OCI-LY1 (cell line): ENCODE measurements around the gene PHETA2.

Experiments
- H2AFZ ChIP-seq: fragments of 200-600 bp; sonication (generic), shearing (Covaris generic); 2 replicates; pipeline ENCODE4 v1.6.0; 2014; ENCODE audit warnings: antibody characterized with exemption, mild to moderate bottlenecking, low read length
- H3F3A ChIP-seq: fragments of 200-600 bp; sonication (generic), shearing (Covaris generic); 2 replicates; pipeline ENCODE4 v1.6.0; 2014; ENCODE audit warnings: mild to moderate bottlenecking, antibody characterized with exemption, low read length, moderate library complexity; ENCODE audit not compliant: insufficient read depth
- H3K27ac ChIP-seq: fragments of 200-600 bp; sonication (generic); 2 replicates; pipeline ENCODE4 v1.5.1; 2014; ENCODE audit warnings: low read length, mixed run types, mild to moderate bottlenecking, low read depth; ENCODE audit not compliant: poor library complexity, severe bottlenecking
- H3K27me3 ChIP-seq: fragments of 200-600 bp; sonication (generic); 2 replicates; pipeline ENCODE4 v1.6.0; 2014; ENCODE audit warnings: antibody characterized with exemption, mild to moderate bottlenecking, low read length, moderate library complexity; ENCODE audit not compliant: insufficient read depth
- H3K36me3 ChIP-seq: fragments of 200-600 bp; sonication (generic); 2 replicates; pipeline ENCODE4 v1.6.1; 2014; ENCODE audit warnings: mild to moderate bottlenecking, antibody characterized with exemption, low read length, moderate library complexity, mixed read lengths; ENCODE audit not compliant: insufficient read depth
- H3K4me1 ChIP-seq: fragments of 200-600 bp; sonication (generic); 2 replicates; pipeline ENCODE4 v1.5.1; 2014; ENCODE audit warnings: mild to moderate bottlenecking, low read length, moderate library complexity; ENCODE audit not compliant: insufficient read depth, severe bottlenecking
- H3K4me2 ChIP-seq: fragments of 200-600 bp; sonication (generic), shearing (Covaris generic); 2 replicates; pipeline ENCODE4 v1.6.1; 2014; ENCODE audit warnings: low read length
- H3K4me3 ChIP-seq: fragments of 200-600 bp; sonication (generic); 2 replicates; pipeline ENCODE4 v1.5.1; 2014; ENCODE audit warnings: low read length, low read depth, mild to moderate bottlenecking, mixed read lengths; ENCODE audit not compliant: poor library complexity, severe bottlenecking
- H3K79me2 ChIP-seq: fragments of 200-600 bp; shearing (Covaris generic); 2 replicates; pipeline ENCODE4 v1.6.1; 2016; ENCODE audit warnings: mixed run types, low read length, mixed read lengths; ENCODE audit not compliant: insufficient read depth
- H3K9ac ChIP-seq: fragments of 200-600 bp; sonication (generic), shearing (Covaris generic); 2 replicates; pipeline ENCODE4 v1.6.1; 2014; ENCODE audit warnings: mild to moderate bottlenecking, low read length, mixed read lengths
- H3K9me2 ChIP-seq: fragments of 200-600 bp; sonication (generic), shearing (Covaris generic); 2 replicates; pipeline ENCODE4 v1.6.1; 2014; ENCODE audit warnings: low read depth, mild to moderate bottlenecking, low read length, mixed read lengths
- H3K9me3 ChIP-seq: fragments of 200-600 bp; shearing (Covaris generic); 2 replicates; pipeline ENCODE4 v1.6.1; 2014; ENCODE audit warnings: low read length, mixed read lengths
- H4K20me1 ChIP-seq: fragments of 200-600 bp; sonication (generic), shearing (Covaris generic); 2 replicates; pipeline ENCODE4 v1.6.0; 2016; ENCODE audit warnings: mild to moderate bottlenecking, low read length; ENCODE audit not compliant: insufficient read depth
- EZH2 ChIP-seq: fragments of 200-600 bp; sonication (generic), shearing (Covaris generic); IDR thresholded peaks from 2 replicates; pipeline ENCODE4 v1.8.0; 2017; ENCODE audit warnings: borderline replicate concordance, mixed run types, mild to moderate bottlenecking, antibody characterized with exemption, low read length, moderate library complexity, mixed read lengths
- TF ChIP-seq, protein P1 (sequence below): fragments of 200-600 bp; sonication (generic), shearing (Covaris generic); IDR thresholded peaks from 2 replicates; pipeline ENCODE4 v1.5.1; 2017; ENCODE audit warnings: mild to moderate bottlenecking, antibody characterized with exemption, low read length, moderate library complexity, mixed read lengths

The PHETA2 gene

DNA sequence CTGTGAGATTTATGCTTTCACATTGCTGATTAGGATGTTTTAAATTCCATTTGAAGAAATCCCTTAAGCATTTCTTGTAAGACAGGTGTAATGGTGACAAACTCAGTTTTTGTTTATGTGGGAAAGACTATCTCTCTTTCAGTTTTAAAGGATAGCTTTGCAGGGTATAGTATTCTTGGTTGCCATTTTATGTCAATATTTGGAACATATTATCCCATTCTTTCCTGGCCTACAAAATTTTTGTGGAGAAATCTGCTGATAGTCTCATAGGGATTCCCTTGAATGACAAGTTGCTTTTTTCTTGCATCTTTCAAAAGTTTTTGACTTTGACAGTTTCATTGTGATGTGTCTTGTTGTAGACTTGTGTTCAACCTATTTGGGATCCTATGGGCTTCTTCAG is 32.3 kb upstream of the PHETA2 start:
- Histone ChIP-seq H3K9ac (no peak overlapping the region), H3K4me3 (no peak overlapping the region), H4K20me1 (no peaks in the 10 kb centered on the region), H3K36me3 (no peaks in the 10 kb centered on the region; the same call in 1 of the 2 replicates), H3K9me2 (no peaks in the 10 kb centered on the region), H3K27ac (no peak overlapping the region), H3K27me3 (no peaks in the 10 kb centered on the region; the same call in 1 of the 2 replicates), H3F3A (no peaks in the 10 kb centered on the region), H3K4me1 (no peaks in the 10 kb centered on the region), H2AFZ (no peak overlapping the region), H3K79me2 (no peaks in the 10 kb centered on the region), H3K9me3 (peaks cover 9% of the 10 kb centered on the region), H3K4me2 (no peak overlapping the region)
- no peak for TF ChIP-seq EZH2
- TF ChIP-seq, protein P1, sequence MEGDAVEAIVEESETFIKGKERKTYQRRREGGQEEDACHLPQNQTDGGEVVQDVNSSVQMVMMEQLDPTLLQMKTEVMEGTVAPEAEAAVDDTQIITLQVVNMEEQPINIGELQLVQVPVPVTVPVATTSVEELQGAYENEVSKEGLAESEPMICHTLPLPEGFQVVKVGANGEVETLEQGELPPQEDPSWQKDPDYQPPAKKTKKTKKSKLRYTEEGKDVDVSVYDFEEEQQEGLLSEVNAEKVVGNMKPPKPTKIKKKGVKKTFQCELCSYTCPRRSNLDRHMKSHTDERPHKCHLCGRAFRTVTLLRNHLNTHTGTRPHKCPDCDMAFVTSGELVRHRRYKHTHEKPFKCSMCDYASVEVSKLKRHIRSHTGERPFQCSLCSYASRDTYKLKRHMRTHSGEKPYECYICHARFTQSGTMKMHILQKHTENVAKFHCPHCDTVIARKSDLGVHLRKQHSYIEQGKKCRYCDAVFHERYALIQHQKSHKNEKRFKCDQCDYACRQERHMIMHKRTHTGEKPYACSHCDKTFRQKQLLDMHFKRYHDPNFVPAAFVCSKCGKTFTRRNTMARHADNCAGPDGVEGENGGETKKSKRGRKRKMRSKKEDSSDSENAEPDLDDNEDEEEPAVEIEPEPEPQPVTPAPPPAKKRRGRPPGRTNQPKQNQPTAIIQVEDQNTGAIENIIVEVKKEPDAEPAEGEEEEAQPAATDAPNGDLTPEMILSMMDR = no peak

DNA sequence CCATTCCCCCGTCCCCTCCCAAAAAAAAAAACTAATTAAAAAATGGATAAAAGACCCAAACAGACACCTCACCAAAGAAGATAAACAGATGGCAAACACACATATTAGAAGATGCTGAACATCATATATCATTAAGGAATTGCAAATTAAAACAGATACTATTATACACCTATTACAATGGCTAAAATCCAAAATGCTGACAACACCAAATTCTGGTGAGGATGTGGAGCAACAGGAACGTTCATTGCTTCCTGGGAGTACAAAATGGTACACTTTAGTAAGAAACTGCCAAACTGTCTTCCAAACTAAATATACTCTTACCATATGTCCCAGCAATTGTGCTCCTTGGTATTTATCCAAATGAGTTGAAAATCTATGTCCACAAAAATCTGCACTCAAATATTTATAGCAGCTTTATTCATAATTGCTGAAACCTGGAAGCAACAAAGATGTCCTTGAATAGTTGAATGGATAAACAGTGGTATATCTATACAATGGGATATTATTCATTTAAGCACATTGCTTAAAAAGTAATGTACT is 23.3 kb upstream of the PHETA2 start:
- TF ChIP-seq, protein P1 = no peak
- no peak overlapping the region for H3K9ac ChIP-seq
- no peaks in the 10 kb centered on the region for H3K36me3 ChIP-seq
- H3K9me3 ChIP-seq = no peaks in the 10 kb centered on the region
- no peak overlapping the region for H3K4me2 ChIP-seq
- no peak overlapping the region for H3K4me3 ChIP-seq
- H2AFZ ChIP-seq = no peak overlapping the region
- H3K27ac ChIP-seq = no peak overlapping the region
- no peaks in the 10 kb centered on the region for H3K4me1 ChIP-seq
- H3K9me2 ChIP-seq = no peaks in the 10 kb centered on the region
- no peaks in the 10 kb centered on the region for H3F3A ChIP-seq
- H3K27me3 ChIP-seq = no peaks in the 10 kb centered on the region
- no peaks in the 10 kb centered on the region for H3K79me2 ChIP-seq
- no peaks in the 10 kb centered on the region for H4K20me1 ChIP-seq

DNA sequence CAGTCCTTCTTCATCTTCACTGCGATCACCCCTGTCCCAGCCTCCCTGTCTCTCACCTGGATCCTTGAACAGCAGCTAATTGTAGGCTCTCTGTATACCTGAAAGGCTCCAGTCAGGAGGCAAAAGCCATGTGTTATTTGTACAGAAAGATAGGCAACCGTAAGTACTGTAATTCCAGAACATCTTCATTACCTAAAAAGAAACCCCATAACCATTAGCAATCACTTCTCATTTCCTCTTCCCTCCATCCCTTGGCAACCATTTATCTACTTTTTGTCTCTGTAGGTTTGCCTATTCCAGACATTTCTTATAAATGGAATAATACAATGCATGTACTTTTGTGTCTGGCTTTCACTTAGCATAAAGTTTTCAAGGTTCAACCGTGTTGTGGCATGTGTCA is 21.3 kb upstream of the PHETA2 start:
- Histone ChIP-seq H3K27me3 (no peaks in the 10 kb centered on the region), H3F3A (no peaks in the 10 kb centered on the region), H3K36me3 (no peaks in the 10 kb centered on the region; the same call in 1 of the 2 replicates), H3K9ac (no peak overlapping the region), H3K79me2 (no peaks in the 10 kb centered on the region), H3K9me2 (no peaks in the 10 kb centered on the region), H3K9me3 (peaks cover 7% of the 10 kb centered on the region), H3K4me1 (no peaks in the 10 kb centered on the region), H4K20me1 (no peaks in the 10 kb centered on the region), H3K27ac (no peak overlapping the region), H3K4me2 (no peak overlapping the region), H3K4me3 (no peak overlapping the region), H2AFZ (no peak overlapping the region)
- no peak for TF ChIP-seq EZH2
